NCI-H2029 (cell line): ENCODE data around the gene GPR179.
"Not testable (repeated sequence)": the region's sequence is repeated elsewhere in the genome, so short reads cannot be mapped to it uniquely, and the experiment has no call there.

Source experiments
- DNase-seq: peaks from one replicate; lab custom pipeline; 2025; lab: John Stamatoyannopoulos, UW

The GPR179 gene

GRCh38 chr17:38322897-38323296 lies 20.9 kb downstream of the GPR179 start:
- no peak for DNase-seq

- DNase-seq = peak; percentile 16
These were observed 21.5 kb downstream of the GPR179 start for GRCh38 chr17:38322156-38322779.

- no peak for DNase-seq
These were observed 23.3 kb downstream of the GPR179 start for GRCh38 chr17:38320482-38320881.

GRCh38 chr17:38317081-38317480 lies 26.7 kb downstream of the GPR179 start:
- DNase-seq = no peak

DNA sequence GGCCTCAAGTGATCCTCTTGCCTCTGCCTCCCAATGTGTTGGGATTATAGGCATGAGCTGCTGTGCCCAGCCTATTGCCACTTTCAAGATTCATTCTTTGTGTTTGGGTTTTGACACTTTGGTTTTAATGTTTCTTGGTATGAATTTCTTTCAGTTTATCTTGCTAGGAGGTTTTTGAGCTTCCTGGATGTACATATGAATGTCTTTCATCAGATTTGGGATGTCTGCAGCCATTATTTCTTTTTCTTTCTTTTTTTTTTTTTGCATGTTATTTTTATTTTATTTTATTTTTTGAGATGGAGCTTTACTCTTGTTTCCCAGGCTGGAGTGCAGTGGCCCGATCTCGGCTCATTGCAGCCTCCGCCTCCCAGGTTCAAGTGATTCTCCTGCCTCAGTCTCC lies 28.3 kb downstream of the GPR179 start:
- DNase-seq = no peak

DNA sequence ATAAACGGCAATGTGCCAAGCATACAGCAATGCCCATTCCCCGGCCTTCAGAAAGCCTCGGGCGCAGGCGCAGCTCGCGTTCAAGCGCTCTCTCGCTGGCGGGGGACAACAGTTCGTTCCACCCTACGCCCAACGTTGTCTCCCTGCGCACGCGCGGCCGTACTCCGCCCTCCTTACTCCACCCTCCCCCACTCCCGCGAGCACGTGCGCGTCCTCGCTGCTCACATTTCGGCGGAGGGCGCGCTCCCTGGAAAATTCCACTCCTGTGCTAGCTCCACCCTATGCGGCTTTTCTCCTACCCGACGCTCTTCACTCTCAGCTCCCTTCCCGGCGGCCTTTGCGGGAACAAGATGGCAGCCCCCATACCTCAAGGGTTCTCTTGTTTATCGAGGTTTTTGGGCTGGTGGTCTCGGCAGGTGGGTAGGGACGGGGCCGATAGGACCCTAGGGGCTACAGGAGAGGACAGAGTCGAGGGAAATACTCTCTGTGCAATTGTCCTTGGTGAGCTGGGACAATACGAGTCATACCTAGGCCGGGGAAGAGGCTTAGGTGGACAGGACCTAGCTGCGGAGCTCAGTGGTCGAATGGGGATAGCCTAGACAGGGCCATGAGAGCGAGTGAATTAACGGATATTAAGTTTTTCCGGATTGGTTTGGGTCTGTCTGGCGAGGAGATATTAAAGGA lies 46.8 kb downstream of the GPR179 start, which contains the start of gene MRPL45:
Gene MRPL45 (plus strand): TSS at position 335 of the 684 bp plus-strand sequence. CDS start 16 bp downstream, at position 351.
- DNase-seq = peak; percentile 93

DNA sequence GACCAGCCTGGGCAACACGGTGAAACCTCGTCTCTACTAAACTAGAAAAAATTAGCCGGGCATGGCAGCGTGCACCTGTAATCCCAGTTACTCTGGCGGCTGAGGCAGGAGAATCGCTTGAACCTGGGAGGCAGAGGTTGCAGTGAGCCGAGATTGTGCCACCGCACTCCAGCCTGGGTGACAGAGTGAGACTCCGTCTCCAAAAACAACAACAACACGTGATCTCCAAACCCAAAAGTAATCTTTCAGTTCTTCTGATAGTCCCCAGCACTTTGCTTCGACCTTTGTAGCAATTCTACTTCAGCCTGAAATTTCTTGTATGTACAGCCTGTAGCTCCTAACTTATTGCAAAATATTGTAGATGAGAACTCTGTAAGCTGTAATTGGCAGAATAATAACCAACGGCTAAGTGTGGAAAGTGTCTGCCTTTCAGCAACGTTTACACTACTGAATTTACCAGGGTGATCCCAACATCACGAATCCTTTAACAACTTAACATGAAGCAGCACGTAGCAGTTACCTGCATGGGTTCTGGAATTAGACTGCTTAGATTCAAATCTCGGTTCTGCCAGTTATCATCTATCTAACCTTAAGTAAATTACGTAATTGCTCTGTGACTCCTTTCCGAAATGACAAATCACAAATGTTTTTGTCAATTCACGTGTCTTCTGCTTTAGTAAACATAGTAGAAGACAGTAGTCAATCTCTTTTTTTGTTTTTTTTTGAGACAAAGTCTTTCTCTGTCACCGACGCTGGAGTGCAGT lies 48.0 kb downstream of the GPR179 start:
- DNase-seq = not testable (repeated sequence)

GRCh38 chr17:38289760-38290159 lies 54.0 kb downstream of the GPR179 start:
- DNase-seq = not testable (repeated sequence)

GRCh38 chr17:38288217-38288827 lies 55.4 kb downstream of the GPR179 start:
- peak; percentile 1 for DNase-seq

GRCh38 chr17:38286501-38287091 lies 57.2 kb downstream of the GPR179 start:
- DNase-seq = not testable (repeated sequence)

DNA sequence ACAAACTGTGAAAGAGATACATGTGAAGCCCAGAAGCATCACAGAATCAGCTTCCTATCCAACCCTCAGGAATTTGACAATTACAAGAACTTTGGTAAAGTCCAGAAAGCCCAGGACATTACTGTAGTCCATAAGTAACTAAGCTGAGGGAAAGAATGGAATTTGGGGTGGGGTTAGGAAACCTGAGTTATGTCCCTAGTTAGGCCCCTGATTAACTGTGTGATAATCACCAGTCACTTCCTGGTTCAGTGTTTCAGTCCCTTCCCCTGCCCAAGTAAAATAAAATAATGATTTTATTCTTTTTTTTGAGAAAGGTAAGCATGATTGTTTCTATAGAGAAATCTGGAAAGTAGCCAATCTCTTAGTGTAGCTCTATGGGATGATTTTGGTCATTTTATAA lies 57.8 kb downstream of the GPR179 start:
- not testable (repeated sequence) for DNase-seq
